IPS-NIHi7 (cell line): Measurements from ENCODE around the gene POFUT1.
A peak's percentile ranks its signal among the peaks of the same experiment; 100 is the strongest.
"Not testable (repeated sequence)": the region's sequence is repeated elsewhere in the genome, so short reads cannot be mapped to it uniquely, and the experiment has no call there.

Source experiments
- DNase-seq: peaks from one replicate; pipeline ENCODE4 v3.0.0; 2012; ENCODE audit warnings: mixed read lengths; ENCODE audit errors: extremely low spot score

Gene POFUT1

GRCh38 chr20:32207626-32208498 is at the start of gene POFUT1, which contains the start of gene PLAGL2:
POFUT1 (plus strand) TSS chr20:32207880; CDS start chr20:32207942, 62 bp downstream.
PLAGL2 (minus strand) TSS chr20:32207743; CDS start chr20:32202178, 5,565 bp downstream.
- DNase-seq = peak; percentile 100

- DNase-seq = no peak
Measured at GRCh38 chr20:32158351-32158750, 49.3 kb upstream of the POFUT1 start.

- DNase-seq = no peak
Measured at GRCh38 chr20:32158943-32159660, 48.6 kb upstream of the POFUT1 start.

- DNase-seq = no peak
Measured at GRCh38 chr20:32159766-32160221, 47.9 kb upstream of the POFUT1 start.

- no peak for DNase-seq
Measured at GRCh38 chr20:32160341-32160740, 47.3 kb upstream of the POFUT1 start.

GRCh38 chr20:32162351-32162750 is 45.3 kb upstream of the POFUT1 start:
- DNase-seq = no peak

GRCh38 chr20:32163951-32164350 is 43.7 kb upstream of the POFUT1 start:
- DNase-seq = no peak

- DNase-seq = no peak
Measured at GRCh38 chr20:32164984-32165735, 42.5 kb upstream of the POFUT1 start.

GRCh38 chr20:32165836-32166545 is 41.7 kb upstream of the POFUT1 start:
- no peak for DNase-seq

GRCh38 chr20:32167552-32167951 is 40.1 kb upstream of the POFUT1 start:
- no peak for DNase-seq

GRCh38 chr20:32168184-32168910 is 39.3 kb upstream of the POFUT1 start:
- peak; percentile 42 for DNase-seq

- not testable (repeated sequence) for DNase-seq
Measured at GRCh38 chr20:32177696-32178095, 30.0 kb upstream of the POFUT1 start.

- DNase-seq = no peak
Measured at GRCh38 chr20:32179515-32179914, 28.2 kb upstream of the POFUT1 start.

GRCh38 chr20:32179934-32180333 is 27.7 kb upstream of the POFUT1 start:
- DNase-seq = no peak

GRCh38 chr20:32181606-32182005 is 26.1 kb upstream of the POFUT1 start:
- DNase-seq = no peak

- DNase-seq = no peak
Measured at GRCh38 chr20:32183947-32184635, 23.6 kb upstream of the POFUT1 start.

- DNase-seq = no peak
Measured at GRCh38 chr20:32184961-32185603, 22.6 kb upstream of the POFUT1 start.

GRCh38 chr20:32186506-32186905 is 21.2 kb upstream of the POFUT1 start:
- no peak for DNase-seq

- no peak for DNase-seq
Measured at GRCh38 chr20:32188376-32189122, 19.1 kb upstream of the POFUT1 start.
